CD14-positive monocyte (primary cell): ENCODE data around the gene TSPEAR. TPM values are rescaled to one million over a fixed set of nuclear protein-coding genes. Genes with fewer than 3 reads are reported as not detected.
A peak's percentile ranks its signal among the peaks of the same experiment; 100 is the strongest.

ENCODE experiments used
- DNase-seq, 3 donors: peaks; one replicate each; pipeline ENCODE4 v3.0.0-alpha.2; 2011 to 2022
- H2AFZ ChIP-seq: 2 replicates; pipeline ENCODE4 v1.6.0; 2012; ENCODE audit warnings: mild to moderate bottlenecking, low read depth, low read length, inconsistent platforms; ENCODE audit not compliant: insufficient read depth, poor library complexity, severe bottlenecking
- H3K27ac ChIP-seq, 2 donors: 1 replicate in 1 of 2; 2 replicates in 1 of 2; pipeline ENCODE4 v1.5.1; 2012 to 2013; ENCODE audit warnings: low read length in 2 of 2, control low read depth in 1 of 2, inconsistent platforms in 1 of 2, low read depth in 1 of 2, mild to moderate bottlenecking in 1 of 2
- H3K27me3 ChIP-seq, 2 donors: one replicate each; pipeline versions ENCODE4 v1.6.0 to v1.6.1; 2011 to 2013; ENCODE audit warnings: low read length in 2 of 2; ENCODE audit not compliant: control insufficient read depth in 2 of 2, insufficient read depth in 2 of 2
- H3K36me3 ChIP-seq, 2 donors: replicated peaks in 1 of 2; 1 replicate in 1 of 2; 2 replicates in 1 of 2; pipeline versions ENCODE4 v1.5.1 to v1.6.1; 2012 to 2013; ENCODE audit warnings: low read length in 2 of 2, control low read depth in 1 of 2, inconsistent platforms in 1 of 2, mild to moderate bottlenecking in 1 of 2; ENCODE audit not compliant: insufficient read depth in 2 of 2, control insufficient read depth in 1 of 2
- H3K4me1 ChIP-seq, 2 donors: 1 replicate in 1 of 2; 2 replicates in 1 of 2; pipeline versions ENCODE4 v1.5.1 to v1.6.1; 2012 to 2013; ENCODE audit warnings: low read length in 2 of 2, control low read depth in 1 of 2, inconsistent platforms in 1 of 2, mild to moderate bottlenecking in 1 of 2, moderate library complexity in 1 of 2; ENCODE audit not compliant: insufficient read depth in 2 of 2, control insufficient read depth in 1 of 2
- H3K4me2 ChIP-seq: replicated peaks from 2 replicates; pipeline ENCODE3; 2012; ENCODE audit warnings: low read length, moderate library complexity, mild to moderate bottlenecking; ENCODE audit not compliant: poor library complexity, severe bottlenecking; ENCODE audit errors: extremely low read depth
- H3K4me3 ChIP-seq, 3 experiments: fragments of 200-600 bp in 1 of 3; sonication (generic) in 1 of 3; replicated peaks in 1 of 3; 1 replicate in 2 of 3; 2 replicates in 1 of 3; pipeline ENCODE4 v1.5.1; 2011 to 2013; ENCODE audit warnings: low read length in 3 of 3, mild to moderate bottlenecking in 3 of 3, control low read depth in 2 of 3, low read depth in 2 of 3, inconsistent platforms in 1 of 3, moderate library complexity in 1 of 3
- H3K79me2 ChIP-seq: 2 replicates; pipeline ENCODE4 v1.6.0; 2012; ENCODE audit warnings: mild to moderate bottlenecking, control low read depth, inconsistent platforms, low read length, moderate library complexity; ENCODE audit not compliant: insufficient read depth
- H3K9ac ChIP-seq: 2 replicates; pipeline ENCODE4 v1.6.0; 2017; ENCODE audit warnings: low read length, mild to moderate bottlenecking; ENCODE audit not compliant: insufficient read depth, poor library complexity, severe bottlenecking
- H3K9me3 ChIP-seq, 2 donors: replicated peaks in 1 of 2; 1 replicate in 1 of 2; 2 replicates in 1 of 2; pipeline versions ENCODE4 v1.5.1 to v1.6.1; 2012 to 2013; ENCODE audit warnings: low read length in 2 of 2, control low read depth in 1 of 2; ENCODE audit not compliant: control insufficient read depth in 1 of 2, insufficient read depth in 1 of 2
- H4K20me1 ChIP-seq: 2 replicates; pipeline ENCODE4 v1.6.0; 2012; ENCODE audit warnings: mild to moderate bottlenecking, low read length, control low read depth, moderate library complexity; ENCODE audit not compliant: insufficient read depth
- H3K27ac Mint-ChIP-seq, 7 donors: one replicate each; pipeline ENCODE4 v1.8.0; 2020; ENCODE audit warnings: mild to moderate bottlenecking in 7 of 7, mixed read lengths in 7 of 7, moderate library complexity in 6 of 7, inconsistent platforms in 2 of 7
- H3K27me3 Mint-ChIP-seq, 3 donors: one replicate each; pipeline ENCODE4 v1.8.0; 2021 to 2022; ENCODE audit warnings: low read depth in 3 of 3, mild to moderate bottlenecking in 3 of 3, mixed read lengths in 3 of 3, moderate library complexity in 3 of 3, inconsistent platforms in 1 of 3
- H3K36me3 Mint-ChIP-seq, 2 donors: one replicate each; pipeline ENCODE4 v1.8.0; 2020; ENCODE audit warnings: mixed read lengths in 2 of 2, inconsistent platforms in 1 of 2, mild to moderate bottlenecking in 1 of 2
- H3K4me1 Mint-ChIP-seq: one replicate; pipeline ENCODE4 v1.8.0; 2020; ENCODE audit warnings: mild to moderate bottlenecking, mixed read lengths
- H3K4me3 Mint-ChIP-seq, 2 donors: one replicate each; pipeline ENCODE4 v1.8.0; 2020; ENCODE audit warnings: mild to moderate bottlenecking in 2 of 2, mixed read lengths in 2 of 2, moderate library complexity in 1 of 2
- H3K9me3 Mint-ChIP-seq, 7 donors: one replicate each; pipeline ENCODE4 v1.8.0; 2020 to 2022; ENCODE audit warnings: mixed read lengths in 7 of 7, mild to moderate bottlenecking in 6 of 7, moderate library complexity in 6 of 7, inconsistent platforms in 2 of 7
- CTCF ChIP-seq: fragments of 200-600 bp; IDR thresholded peaks from one replicate; pipeline ENCODE4 v1.8.0; 2022; ENCODE audit warnings: antibody characterized with exemption, mild to moderate bottlenecking
- WGBS: methylation state at CpG from one replicate; pipeline ENCODE4 v1.1.5; 2013; ENCODE audit warnings: missing lambda C conversion rate; ENCODE audit not compliant: insufficient coverage; 5-methylcytosine and 5-hydroxymethylcytosine counted together
- intact Hi-C, 2 donors: fragments of 100-400 bp; cut with micrococcal nuclease; formaldehyde crosslinking; loops; one replicate each; pipeline versions ENCODE4 v1.15.0 to v1.15.1; 2023
- polyA plus RNA-seq, 3 donors: library from polyadenylated mRNA; depleted of rRNA in 1 of 3; unstranded in 2 of 3; stranded (reverse) in 1 of 3; fragments of 300-500 nt in 2 of 3; fragments of >200 nt in 1 of 3; fragmentation: Illumina TruSeq in 2 of 3; gene quantifications; 1 replicate in 2 of 3; 2 replicates in 1 of 3; pipeline ENCODE4 v1.2.3, GENCODE V29; 2012 to 2021

TSPEAR gene
- polyA plus RNA-seq, 3 donors, result not detected

GRCh38 chr21:44507673-44508425 is 203.5 kb downstream of the TSPEAR start:
- no peak overlapping the region for H3K27ac ChIP-seq
- TF ChIP-seq CTCF, result no peak
- intact Hi-C loops, result loop anchor here in 1 of 2 donors (5.0 kb wide), 1 partner anchor 284 kb away; no protein-coding TSS in a partner anchor
- peaks cover 0 to 10% (median 5%) of the 10 kb centered on the region in 7 donors for H3K9me3 Mint-ChIP-seq
- no peaks in the 10 kb centered on the region for H3K79me2 ChIP-seq
- no peaks in the 10 kb centered on the region for H3K36me3 ChIP-seq
- peaks cover 0 to 5% of the 10 kb centered on the region in 2 donors for H3K9me3 ChIP-seq
- no peak overlapping the region for H3K4me2 ChIP-seq
- no peak for DNase-seq
- 97% methylated on average over 13 of the region's 26 CpGs for WGBS
- H4K20me1 ChIP-seq, result no peaks in the 10 kb centered on the region
- H2AFZ ChIP-seq, result no peak overlapping the region
- peak overlapping the region in 1 of 7 donors; percentile 50 for H3K27ac Mint-ChIP-seq
- no peaks in the 10 kb centered on the region for H3K36me3 Mint-ChIP-seq
- peaks cover 0 to 3% of the 10 kb centered on the region in 2 donors for H3K27me3 ChIP-seq
- peaks cover 9 to 23% of the 10 kb centered on the region in 2 donors for H3K4me1 ChIP-seq
- H3K27me3 Mint-ChIP-seq, result peaks cover 4 to 22% (median 10%) of the 10 kb centered on the region in 3 donors
- no peak overlapping the region for H3K9ac ChIP-seq
- no peak overlapping the region for H3K4me3 Mint-ChIP-seq
- peaks cover 6% of the 10 kb centered on the region for H3K4me1 Mint-ChIP-seq
- no peak overlapping the region for H3K4me3 ChIP-seq

DNA sequence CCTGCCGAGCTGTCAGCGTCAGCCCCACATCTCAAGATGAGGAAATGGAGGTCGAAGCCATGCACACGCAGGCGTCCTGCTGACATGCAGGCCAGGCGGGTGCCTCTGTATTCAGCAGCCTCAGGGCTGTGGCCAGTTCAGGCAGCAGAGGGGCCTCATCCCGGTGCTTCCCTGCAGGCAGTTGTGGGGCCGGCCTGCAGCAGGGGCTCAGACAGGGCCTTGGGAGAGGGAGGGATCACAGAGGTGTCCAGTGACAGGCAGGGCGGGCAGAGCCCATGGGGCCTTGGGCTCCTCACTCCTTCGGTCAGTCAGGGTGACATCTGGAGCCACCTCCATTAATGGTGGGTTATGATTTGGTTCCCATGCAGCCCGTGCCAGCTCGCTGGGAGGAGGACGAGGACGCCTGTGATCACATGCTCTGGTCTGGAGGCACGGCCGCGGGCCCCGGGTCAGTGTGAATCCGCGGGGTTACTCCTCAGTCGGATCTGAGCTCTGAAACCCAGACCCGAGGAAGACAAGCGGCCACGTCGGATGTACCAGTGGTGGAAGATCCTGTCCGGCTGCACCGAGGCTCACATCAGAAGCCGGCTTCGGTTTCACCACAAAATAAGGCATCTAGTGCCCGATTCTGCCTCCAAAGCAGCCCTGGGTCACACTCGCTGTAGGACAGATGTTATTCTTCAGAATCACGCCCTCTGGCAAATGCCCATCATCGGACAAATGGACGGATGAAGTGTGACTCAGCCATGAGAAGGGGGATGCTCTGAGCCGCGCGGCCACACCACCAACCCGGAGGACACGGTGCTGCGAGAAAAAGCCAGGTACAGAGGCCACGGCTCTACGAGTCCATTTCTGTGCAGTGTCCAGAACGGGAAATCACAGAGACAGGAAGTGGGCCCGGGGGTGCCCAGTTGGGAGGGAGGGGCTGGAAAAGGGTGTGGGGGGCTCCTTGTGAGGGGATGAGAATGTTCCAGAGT is 204.8 kb downstream of the TSPEAR start:
- no peaks in the 10 kb centered on the region for H3K36me3 ChIP-seq
- peaks cover 4 to 17% (median 10%) of the 10 kb centered on the region in 3 donors for H3K27me3 Mint-ChIP-seq
- peaks cover 0 to 3% of the 10 kb centered on the region in 2 donors for H3K27me3 ChIP-seq
- H2AFZ ChIP-seq, result no peak overlapping the region
- no peak overlapping the region for H3K4me3 Mint-ChIP-seq
- TF ChIP-seq CTCF, result no peak
- H4K20me1 ChIP-seq, result no peaks in the 10 kb centered on the region
- WGBS, result 92% methylated on average over 42 of the region's 44 CpGs
- no peak overlapping the region for H3K9ac ChIP-seq
- intact Hi-C loops, result loop anchor here in 1 of 2 donors (5.0 kb wide), 1 partner anchor 286 kb away; no protein-coding TSS in a partner anchor
- no peak for DNase-seq
- H3K27ac ChIP-seq, result no peak overlapping the region
- peaks cover 6% of the 10 kb centered on the region for H3K4me1 Mint-ChIP-seq
- H3K4me1 ChIP-seq, result peaks cover 9 to 23% of the 10 kb centered on the region in 2 donors
- no peak overlapping the region for H3K4me2 ChIP-seq
- H3K36me3 Mint-ChIP-seq, result no peaks in the 10 kb centered on the region
- H3K9me3 Mint-ChIP-seq, result peaks cover 0 to 10% (median 5%) of the 10 kb centered on the region in 7 donors
- peaks cover 0 to 5% of the 10 kb centered on the region in 2 donors for H3K9me3 ChIP-seq
- peak overlapping the region in 1 of 7 donors; percentile 79 for H3K27ac Mint-ChIP-seq
- no peaks in the 10 kb centered on the region for H3K79me2 ChIP-seq
- no peak overlapping the region for H3K4me3 ChIP-seq
